Stimulated activated CD4-positive, alpha-beta T cell treated with anti-CD3 and anti-CD28 coated beads, Interleukin-2, amount 100 ng/mL, for 24 hours (primary cell): ENCODE data around the gene CREB5.

ENCODE experiments used
- DNase-seq, 2 donors: peaks; one replicate each; pipeline ENCODE4 v3.0.0-alpha.2; 2020

The CREB5 gene

GRCh38 chr7:28836716-28837115 lies 424.4 kb downstream of the CREB5 start:
- no peak for DNase-seq

GRCh38 chr7:28837216-28837615 lies 424.9 kb downstream of the CREB5 start:
- no peak for DNase-seq

- DNase-seq = no peak
Observed at GRCh38 chr7:28840592-28840995, 428.3 kb downstream of the CREB5 start.

GRCh38 chr7:28841766-28842165 lies 429.4 kb downstream of the CREB5 start:
- DNase-seq = no peak

GRCh38 chr7:28842769-28843295 lies 430.5 kb downstream of the CREB5 start:
- DNase-seq = no peak

- DNase-seq = no peak
Observed at GRCh38 chr7:28845106-28845505, 432.8 kb downstream of the CREB5 start.

GRCh38 chr7:28847176-28847575 lies 434.9 kb downstream of the CREB5 start:
- no peak for DNase-seq

- DNase-seq = no peak
Observed at GRCh38 chr7:28847681-28848080, 435.4 kb downstream of the CREB5 start.

GRCh38 chr7:28848906-28849305 lies 436.6 kb downstream of the CREB5 start:
- DNase-seq = no peak

- DNase-seq = no peak
Observed at GRCh38 chr7:28850699-28851098, 438.4 kb downstream of the CREB5 start.

- no peak for DNase-seq
Observed at GRCh38 chr7:28853150-28853549, 440.8 kb downstream of the CREB5 start.

GRCh38 chr7:28853834-28854749 lies 441.8 kb downstream of the CREB5 start:
- peak; percentile 69 to 80 for DNase-seq

GRCh38 chr7:28854750-28855074 lies 442.4 kb downstream of the CREB5 start:
- DNase-seq = no peak

- no peak for DNase-seq
Observed at GRCh38 chr7:28855538-28856217, 443.4 kb downstream of the CREB5 start.

- DNase-seq = no peak
Observed at GRCh38 chr7:28856656-28857055, 444.3 kb downstream of the CREB5 start.

- no peak for DNase-seq
Observed at GRCh38 chr7:28858206-28858605, 445.9 kb downstream of the CREB5 start.

- DNase-seq = no peak
Observed at GRCh38 chr7:28858895-28859294, 446.6 kb downstream of the CREB5 start.

GRCh38 chr7:28861825-28862224 lies 449.5 kb downstream of the CREB5 start:
- DNase-seq = no peak

- no peak for DNase-seq
Observed at GRCh38 chr7:28862595-28863272, 450.4 kb downstream of the CREB5 start.

- no peak for DNase-seq
Observed at GRCh38 chr7:28865601-28866144, 453.4 kb downstream of the CREB5 start.

GRCh38 chr7:28868712-28869111 lies 456.4 kb downstream of the CREB5 start:
- DNase-seq = no peak

- DNase-seq = no peak
Observed at GRCh38 chr7:28871077-28871476, 458.8 kb downstream of the CREB5 start.

GRCh38 chr7:28871631-28872030 lies 459.3 kb downstream of the CREB5 start:
- no peak for DNase-seq
